Subcutaneous abdominal adipose tissue (tissue), 5 donors: ENCODE results near the gene PACSIN3.

ENCODE experiments used
- H3K27ac ChIP-seq: one replicate; pipeline ENCODE4 v1.7.0; 2013; ENCODE audit warnings: low read depth, mild to moderate bottlenecking, inconsistent platforms, low read length, moderate library complexity
- H3K27me3 ChIP-seq, 5 donors: one replicate each; pipeline ENCODE4 v1.7.0; 2013; ENCODE audit warnings: low read length in 5 of 5, inconsistent platforms in 1 of 5; ENCODE audit not compliant: control insufficient read depth in 5 of 5, insufficient read depth in 4 of 5
- H3K36me3 ChIP-seq, 5 donors: one replicate each; pipeline ENCODE4 v1.7.0; 2013; ENCODE audit warnings: low read length in 5 of 5; ENCODE audit not compliant: control insufficient read depth in 5 of 5, insufficient read depth in 5 of 5
- H3K4me1 ChIP-seq, 5 donors: one replicate each; pipeline ENCODE4 v1.7.0; 2013; ENCODE audit warnings: low read length in 5 of 5, mild to moderate bottlenecking in 3 of 5, moderate library complexity in 1 of 5; ENCODE audit not compliant: control insufficient read depth in 5 of 5, insufficient read depth in 5 of 5
- H3K4me3 ChIP-seq, 5 donors: one replicate each; pipeline ENCODE4 v1.7.0; 2013; ENCODE audit warnings: low read length in 5 of 5, low read depth in 1 of 5
- H3K9ac ChIP-seq, 5 donors: one replicate each; pipeline ENCODE4 v1.7.0; 2013; ENCODE audit warnings: low read length in 5 of 5, mild to moderate bottlenecking in 4 of 5, moderate library complexity in 3 of 5
- H3K9me3 ChIP-seq, 5 donors: one replicate each; pipeline ENCODE4 v1.7.0; 2013; ENCODE audit warnings: low read length in 5 of 5; ENCODE audit not compliant: control insufficient read depth in 5 of 5
- donor health status: healthy.
- donor health status: healthy.
- donor health status: healthy.
- donor health status: healthy.
- donor health status: healthy.

Gene PACSIN3

DNA sequence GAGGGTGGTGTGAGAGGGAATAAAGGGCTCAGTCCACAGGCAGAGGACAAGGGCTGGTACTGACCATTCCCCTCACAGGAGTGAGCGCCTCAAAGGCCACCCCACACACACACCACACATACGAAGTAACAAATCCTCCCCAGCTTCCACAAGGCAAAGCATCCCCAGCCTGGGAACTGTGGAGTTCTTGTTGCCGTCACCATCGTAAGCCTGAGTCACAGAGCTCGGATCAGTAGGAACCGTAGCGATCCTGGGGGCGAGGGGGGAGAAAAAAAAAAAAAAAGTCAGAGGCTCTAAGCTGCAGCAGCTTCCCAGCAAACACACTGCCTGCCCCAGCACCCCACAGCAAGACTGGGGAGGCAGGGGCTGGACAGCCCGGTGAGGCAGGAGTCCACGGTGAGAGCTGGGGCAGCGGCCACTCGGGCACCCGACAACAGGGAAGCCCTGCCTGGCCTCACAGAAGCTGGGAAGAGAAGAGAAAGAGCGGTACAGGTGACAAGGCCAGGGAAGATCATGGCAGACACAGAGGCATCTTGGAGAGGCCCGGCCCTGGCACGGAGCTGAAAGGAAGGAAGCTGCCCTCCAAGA lies 20.9 kb downstream of the PACSIN3 start:
- Histone ChIP-seq H3K27me3 (no peaks in the 10 kb centered on the region), H3K27ac (no peak overlapping the region), H3K9me3 (no peaks in the 10 kb centered on the region), H3K4me3 (no peak overlapping the region), H3K4me1 (peaks cover 0 to 12% (median 3%) of the 10 kb centered on the region in 5 donors), H3K36me3 (peaks cover 0 to 73% (median 66%) of the 10 kb centered on the region in 5 donors), H3K9ac (no peak overlapping the region)

DNA sequence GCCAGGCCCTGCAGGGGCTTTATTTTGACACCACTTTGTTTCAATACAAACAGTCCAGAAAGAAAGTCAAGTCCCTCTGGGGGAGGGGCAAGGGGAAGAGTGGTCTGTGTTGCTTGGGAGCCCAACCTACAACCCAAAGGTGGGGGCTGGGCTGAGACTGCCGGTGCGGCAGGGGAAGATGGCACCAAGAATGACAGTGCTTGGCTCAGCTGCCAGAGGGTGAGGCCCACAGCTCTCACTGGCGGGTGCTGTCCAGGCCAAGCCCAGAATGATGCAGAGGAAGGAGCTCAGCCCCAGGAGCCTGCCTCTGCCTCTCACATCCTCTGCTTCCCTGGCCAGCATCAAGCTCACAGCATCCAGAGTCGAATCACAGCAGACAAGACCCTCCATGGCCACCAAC lies 21.9 kb downstream of the PACSIN3 start:
- Histone ChIP-seq H3K9me3 (no peaks in the 10 kb centered on the region), H3K27me3 (no peaks in the 10 kb centered on the region), H3K36me3 (peaks cover 0 to 66% (median 60%) of the 10 kb centered on the region in 5 donors), H3K27ac (no peak overlapping the region), H3K4me3 (no peak overlapping the region), H3K4me1 (peaks cover 0 to 12% (median 3%) of the 10 kb centered on the region in 5 donors), H3K9ac (no peak overlapping the region)

DNA sequence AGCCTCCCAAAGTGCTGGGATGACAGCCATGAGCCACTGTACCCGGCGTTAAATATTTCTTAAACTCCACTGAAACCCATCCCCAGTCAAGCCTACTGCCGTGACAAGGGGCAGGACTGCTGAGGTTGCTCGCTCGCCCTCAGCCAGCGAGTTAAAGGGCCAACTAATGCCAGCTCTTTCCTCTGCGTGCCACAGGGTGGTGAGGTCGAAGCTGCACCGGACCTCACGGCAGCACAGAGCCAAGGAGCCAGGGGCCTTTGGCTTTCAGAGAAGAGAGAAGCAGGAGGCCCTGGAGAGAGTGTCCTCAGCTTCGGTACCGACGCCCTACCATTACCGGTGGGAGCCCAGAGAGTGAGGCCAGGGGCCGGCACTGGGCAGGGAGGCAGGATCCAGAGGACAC lies 22.3 kb downstream of the PACSIN3 start:
- H3K9me3 ChIP-seq: no peaks in the 10 kb centered on the region
- no peak overlapping the region for H3K9ac ChIP-seq
- H3K4me3 ChIP-seq: no peak overlapping the region
- H3K4me1 ChIP-seq: peaks cover 0 to 12% (median 3%) of the 10 kb centered on the region in 5 donors
- H3K36me3 ChIP-seq: peaks cover 0 to 63% (median 57%) of the 10 kb centered on the region in 5 donors
- no peak overlapping the region for H3K27ac ChIP-seq
- H3K27me3 ChIP-seq: no peaks in the 10 kb centered on the region

DNA sequence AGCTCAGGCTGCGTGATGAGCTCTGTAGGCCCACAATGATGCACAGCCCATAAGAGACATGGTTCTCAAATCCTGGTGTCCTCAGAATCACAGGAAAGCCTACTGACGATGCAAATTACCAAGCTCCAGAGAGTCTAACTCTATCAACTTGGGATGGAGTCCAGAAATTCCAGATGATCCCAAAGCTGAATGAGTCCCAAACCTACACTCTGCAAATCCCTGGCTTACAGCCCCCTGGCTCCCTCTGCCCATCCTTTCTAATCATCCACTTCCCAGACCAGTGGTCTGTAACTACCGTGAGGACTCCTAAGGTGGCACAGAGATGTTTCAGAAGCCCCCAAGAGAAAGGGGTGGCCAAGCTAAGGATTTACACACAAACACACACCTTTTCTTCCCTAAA lies 23.0 kb downstream of the PACSIN3 start:
- H3K4me3 ChIP-seq: no peak overlapping the region
- no peaks in the 10 kb centered on the region for H3K9me3 ChIP-seq
- H3K27me3 ChIP-seq: no peaks in the 10 kb centered on the region
- H3K27ac ChIP-seq: no peak overlapping the region
- H3K36me3 ChIP-seq: peaks cover 0 to 57% (median 50%) of the 10 kb centered on the region in 5 donors
- H3K4me1 ChIP-seq: peaks cover 0 to 12% (median 3%) of the 10 kb centered on the region in 5 donors
- H3K9ac ChIP-seq: no peak overlapping the region

DNA sequence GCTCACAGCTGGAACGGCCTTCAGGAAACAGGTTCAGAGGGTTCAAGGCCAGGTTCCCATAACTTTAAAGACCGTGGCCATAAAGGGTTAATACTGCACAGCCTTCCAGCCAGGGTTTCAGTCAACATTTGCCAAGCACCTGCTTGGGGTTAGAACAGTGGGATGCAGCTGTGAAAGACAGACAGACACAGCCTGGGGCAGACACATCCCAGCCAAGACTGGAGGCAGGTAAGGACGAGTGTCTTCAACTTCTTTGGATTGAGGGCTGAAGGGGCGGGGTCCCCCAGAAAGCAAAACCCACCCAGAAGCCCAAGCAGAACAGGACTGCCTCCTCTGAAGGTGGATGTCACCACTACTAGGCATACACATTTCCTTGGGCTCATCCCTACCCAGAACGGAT lies 23.8 kb downstream of the PACSIN3 start:
- no peak overlapping the region for H3K27ac ChIP-seq
- H3K27me3 ChIP-seq: no peaks in the 10 kb centered on the region
- H3K4me3 ChIP-seq: no peak overlapping the region
- no peaks in the 10 kb centered on the region for H3K9me3 ChIP-seq
- peaks cover 0 to 54% (median 46%) of the 10 kb centered on the region in 5 donors for H3K36me3 ChIP-seq
- peaks cover 0 to 12% (median 3%) of the 10 kb centered on the region in 5 donors for H3K4me1 ChIP-seq
- no peak overlapping the region for H3K9ac ChIP-seq

DNA sequence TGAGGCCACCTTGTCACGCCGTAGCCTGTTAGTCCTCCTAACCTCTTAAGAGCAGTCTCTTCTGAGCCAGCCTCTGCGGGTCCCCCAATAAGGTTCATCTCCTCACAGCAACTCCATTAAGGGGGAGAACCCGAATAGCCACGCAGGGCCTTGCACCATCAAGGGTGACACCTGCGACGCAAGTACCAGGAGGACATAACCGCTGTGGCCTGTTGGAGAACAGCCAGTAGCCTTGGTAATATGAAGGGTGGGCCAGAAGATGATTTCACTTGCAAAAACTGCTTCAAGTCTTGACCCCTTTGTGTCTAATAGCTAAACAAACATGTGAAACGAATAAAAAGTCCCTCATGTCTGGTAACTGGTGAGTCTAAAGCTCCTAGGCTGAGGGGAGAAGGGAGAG lies 24.3 kb downstream of the PACSIN3 start:
- H3K9me3 ChIP-seq: no peaks in the 10 kb centered on the region
- peaks cover 0 to 52% (median 40%) of the 10 kb centered on the region in 5 donors for H3K36me3 ChIP-seq
- H3K9ac ChIP-seq: no peak overlapping the region
- peaks cover 0 to 12% (median 3%) of the 10 kb centered on the region in 5 donors for H3K4me1 ChIP-seq
- H3K4me3 ChIP-seq: no peak overlapping the region
- H3K27me3 ChIP-seq: no peaks in the 10 kb centered on the region
- no peak overlapping the region for H3K27ac ChIP-seq

DNA sequence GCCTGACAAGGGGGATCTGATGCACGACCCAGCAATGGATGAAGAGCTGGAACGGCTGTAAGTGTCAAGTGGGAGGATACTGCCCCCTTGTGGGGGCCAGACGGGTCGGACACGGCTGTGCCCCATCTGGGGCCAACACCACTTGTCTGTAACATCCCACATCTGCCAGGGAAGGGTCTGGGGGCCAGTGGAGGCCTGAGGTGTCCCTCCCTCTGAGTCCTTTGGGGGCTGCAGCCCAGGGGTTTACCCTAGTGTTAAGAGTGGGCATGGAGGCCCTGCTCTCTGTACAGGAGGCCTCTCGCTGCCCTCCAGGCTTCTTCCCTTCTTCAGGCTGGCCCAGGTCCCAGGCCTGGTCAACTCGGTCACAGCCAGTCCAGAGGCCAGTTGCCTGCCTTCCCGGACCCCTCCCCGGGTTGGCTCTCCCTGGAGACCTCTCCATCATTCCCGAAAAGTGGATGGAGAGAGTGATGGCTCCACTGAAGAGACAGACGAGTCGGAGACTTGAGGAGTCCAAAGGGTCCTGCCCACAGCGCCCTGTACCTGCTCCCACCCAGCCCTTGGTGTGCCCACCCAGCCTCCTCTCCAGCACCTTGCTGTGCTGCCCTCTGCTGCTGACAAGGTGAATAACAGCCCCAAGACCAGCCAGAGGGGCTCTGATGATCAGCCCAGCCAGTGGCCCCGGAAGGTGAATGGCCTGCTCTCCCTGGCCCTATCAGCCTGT lies 24.9 kb downstream of the PACSIN3 start:
- Histone ChIP-seq H3K27me3 (no peaks in the 10 kb centered on the region), H3K4me3 (no peak overlapping the region), H3K4me1 (peaks cover 0 to 12% (median 3%) of the 10 kb centered on the region in 5 donors), H3K9ac (no peak overlapping the region), H3K27ac (no peak overlapping the region), H3K36me3 (peaks cover 0 to 51% (median 34%) of the 10 kb centered on the region in 5 donors), H3K9me3 (no peaks in the 10 kb centered on the region)

DNA sequence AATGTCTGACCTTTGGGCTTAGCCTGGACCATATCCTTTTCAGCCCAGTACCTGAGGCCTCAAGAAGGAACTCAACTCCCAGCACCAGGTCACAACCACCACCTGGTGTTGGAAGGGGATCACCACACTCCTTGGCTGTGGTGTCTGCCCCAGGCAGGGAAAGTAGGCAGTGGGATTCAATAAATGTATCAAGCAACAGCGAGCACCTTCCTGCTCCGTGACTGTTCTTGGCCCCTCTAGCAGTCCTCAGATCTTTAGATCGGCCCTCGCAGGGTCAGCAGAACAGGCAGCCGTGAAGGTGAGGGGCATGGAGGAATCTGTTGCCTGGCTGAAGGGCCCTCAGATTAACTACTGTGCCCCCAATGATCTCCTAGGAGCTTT lies 25.5 kb downstream of the PACSIN3 start:
- Histone ChIP-seq H3K9ac (no peak overlapping the region), H3K4me3 (no peak overlapping the region), H3K9me3 (no peaks in the 10 kb centered on the region), H3K36me3 (peaks cover 0 to 48% (median 29%) of the 10 kb centered on the region in 5 donors), H3K27me3 (no peaks in the 10 kb centered on the region), H3K27ac (no peak overlapping the region), H3K4me1 (peaks cover 0 to 12% (median 3%) of the 10 kb centered on the region in 5 donors)

DNA sequence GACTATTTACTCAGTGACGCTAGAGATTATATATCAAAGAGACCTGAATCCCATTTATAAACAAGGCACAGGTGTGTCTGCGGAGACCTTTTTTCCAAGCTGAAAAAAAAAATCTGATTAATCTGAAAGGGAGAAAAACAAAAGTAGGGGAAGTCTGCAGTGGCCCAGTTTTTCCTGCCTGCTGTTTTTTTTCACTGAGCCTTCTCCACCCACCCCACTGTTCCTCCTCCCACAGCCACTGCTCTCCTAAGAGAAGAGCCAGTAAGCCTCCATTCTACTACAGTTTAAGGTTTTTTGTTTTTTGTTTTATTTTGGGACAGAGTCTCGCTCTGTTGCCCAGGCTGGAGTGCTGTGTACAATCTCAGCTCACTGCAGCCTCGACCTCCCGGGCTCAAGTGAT lies 28.0 kb downstream of the PACSIN3 start:
- no peak overlapping the region for H3K27ac ChIP-seq
- no peak overlapping the region for H3K9ac ChIP-seq
- H3K4me3 ChIP-seq: no peak overlapping the region
- no peaks in the 10 kb centered on the region for H3K9me3 ChIP-seq
- H3K4me1 ChIP-seq: peaks cover 1 to 14% (median 6%) of the 10 kb centered on the region in 5 donors
- peaks cover 0 to 23% (median 9%) of the 10 kb centered on the region in 5 donors for H3K36me3 ChIP-seq
- H3K27me3 ChIP-seq: no peaks in the 10 kb centered on the region

DNA sequence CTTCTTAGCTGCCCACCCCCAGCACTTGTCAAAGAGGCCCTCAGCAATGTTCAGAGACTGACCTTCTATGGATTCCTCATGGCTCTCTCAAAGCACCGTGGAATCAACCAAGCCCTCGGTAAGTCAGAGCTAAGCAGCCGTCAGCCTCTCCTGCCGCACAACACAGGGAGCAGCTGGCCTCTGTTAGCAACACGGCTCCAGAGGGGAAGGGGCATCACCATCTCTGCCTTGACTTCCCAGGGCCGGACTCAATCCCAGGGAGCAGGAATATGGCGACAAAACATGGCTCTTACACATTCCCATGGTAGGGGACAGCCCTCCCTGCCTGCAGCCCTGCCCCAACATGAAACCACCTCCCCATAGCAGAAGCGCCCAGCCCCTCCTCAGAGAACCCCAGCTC lies 28.4 kb downstream of the PACSIN3 start:
- no peaks in the 10 kb centered on the region for H3K9me3 ChIP-seq
- no peaks in the 10 kb centered on the region for H3K27me3 ChIP-seq
- H3K4me3 ChIP-seq: no peak overlapping the region
- no peak overlapping the region for H3K9ac ChIP-seq
- no peak overlapping the region for H3K27ac ChIP-seq
- H3K4me1 ChIP-seq: peaks cover 4 to 17% (median 11%) of the 10 kb centered on the region in 5 donors
- H3K36me3 ChIP-seq: peaks cover 0 to 20% (median 9%) of the 10 kb centered on the region in 5 donors
